ENCODE results near the gene CEP63.

CEP63 gene

GRCh38 chr3:134446800-134447199, 39.1 kb upstream of the CEP63 start:
- DNase-seq (ENCODE audit: extremely low spot score) = no peak
- CTCF ChIA-PET = interaction anchor here (1.3 to 1.9 kb wide), 3 partner anchors 20 to 234 kb away, joined by 3 to 5 read pairs (median 3); no protein-coding TSS in a partner anchor
- POLR2A ChIA-PET = no interaction called here
- TF ChIP-seq CTCF (IDR thresholded peaks at IDR 0.05; ENCODE audit: control extremely low read depth, extremely low read depth, low read depth, missing control alignments) = no peak

GRCh38 chr3:134447351-134447750, 38.5 kb upstream of the CEP63 start:
- no peak for TF ChIP-seq CTCF (IDR thresholded peaks at IDR 0.05; ENCODE audit: control extremely low read depth, extremely low read depth, low read depth, missing control alignments)
- ChIA-PET POLR2A (no interaction called here), CTCF (interaction anchor here (1.1 kb wide), 1 partner anchor 13 kb away, joined by 3 read pairs; no protein-coding TSS in a partner anchor)
- DNase-seq (ENCODE audit: extremely low spot score) = no peak

GRCh38 chr3:134448664-134449063, 37.2 kb upstream of the CEP63 start:
- no peak for TF ChIP-seq CTCF (IDR thresholded peaks at IDR 0.05; ENCODE audit: control extremely low read depth, extremely low read depth, low read depth, missing control alignments)

GRCh38 chr3:134449277-134449676, 36.6 kb upstream of the CEP63 start:
- POLR2A ChIA-PET = interaction anchor here (0.6 kb wide), 1 partner anchor 77 kb away, joined by 4 read pairs; no protein-coding TSS in a partner anchor
- no peak for DNase-seq (ENCODE audit: extremely low spot score)
- CTCF ChIA-PET = interaction anchor here (0.9 to 1.6 kb wide), 4 partner anchors 11 to 142 kb away, joined by 3 to 4 read pairs (median 3); no protein-coding TSS in a partner anchor
- peak; percentile 20 for TF ChIP-seq CTCF (IDR thresholded peaks at IDR 0.05; ENCODE audit: control extremely low read depth, extremely low read depth, low read depth, missing control alignments)

More at GRCh38 chr3:134448664-134449063, 37.2 kb upstream of the CEP63 start:
- ChIA-PET POLR2A (no interaction called here), CTCF (interaction anchor here (0.9 to 1.6 kb wide), 3 partner anchors 19 to 141 kb away, joined by 3 to 4 read pairs (median 3); no protein-coding TSS in a partner anchor)
- DNase-seq (ENCODE audit: extremely low spot score) = no peak

- no peak for DNase-seq (ENCODE audit: extremely low spot score)
- CTCF ChIA-PET = interaction anchor here (1.1 to 1.6 kb wide), 2 partner anchors 10 to 24 kb away, joined by 3 to 4 read pairs; no protein-coding TSS in a partner anchor
- no peak for TF ChIP-seq CTCF (IDR thresholded peaks at IDR 0.05; ENCODE audit: control extremely low read depth, extremely low read depth, low read depth, missing control alignments)
- POLR2A ChIA-PET = interaction anchor here (0.6 kb wide), 1 partner anchor 78 kb away, joined by 4 read pairs; no protein-coding TSS in a partner anchor
These were observed 35.9 kb upstream of the CEP63 start for GRCh38 chr3:134449951-134450350.

GRCh38 chr3:134453631-134454030, 32.2 kb upstream of the CEP63 start:
- POLR2A ChIA-PET = no interaction called here
- CTCF ChIA-PET = interaction anchor here (0.9 to 2.3 kb wide), 4 partner anchors 8 to 20 kb away, joined by 3 to 6 read pairs (median 3); no protein-coding TSS in a partner anchor
- no peak for DNase-seq (ENCODE audit: extremely low spot score)
- TF ChIP-seq CTCF (IDR thresholded peaks at IDR 0.05; ENCODE audit: control extremely low read depth, extremely low read depth, low read depth, missing control alignments) = no peak
